ENCODE measurements around the gene LTB. TPM values are rescaled to one million over a fixed set of nuclear protein-coding genes. Genes with fewer than 3 reads are reported as not detected.
A peak's percentile ranks its signal among the peaks of the same experiment; 100 is the strongest.

LTB gene
- total and polyA plus RNA-seq, 9 of the 15 experiments (the other 6 are each of a cell fraction or from before 2014, with no cell fraction given): 0.07 to 0.51 TPM; not detected in 7

- no peak for TF ChIP-seq BRD4 (IDR thresholded peaks at IDR 0.05)
- peak; percentile 96; the same call in 1 of the 2 replicates for TF ChIP-seq NR1H2 (CRISPR knock-in tag; IDR thresholded peaks at IDR 0.05)
- TF ChIP-seq E2F6 (IDR thresholded peaks at IDR 0.05; ENCODE audit: borderline replicate concordance in 1 of 2, extremely low read depth in 1 of 2, insufficient read depth in 1 of 2, insufficient read length in 1 of 2, low read depth in 1 of 2, low read length in 1 of 2, poor library complexity in 1 of 2, severe bottlenecking in 1 of 2): peak; percentile 78 to 91
- TF ChIP-seq CC2D1A (IDR thresholded peaks at IDR 0.05): no peak
- TF ChIP-seq RAD21 (CRISPR knock-in tag; conservative IDR thresholded peaks at IDR 0.05 in 1 of 2, IDR thresholded peaks at IDR 0.05 in 1 of 2): peak; percentile 86 to 88
- 0 out of 2 replicates have a peak, but pooled peaks have one; percentile 52 for TF ChIP-seq CREB3L1 (IDR thresholded peaks at IDR 0.05; ENCODE audit: borderline replicate concordance, low read depth)
- 0 out of 2 replicates have a peak, but pooled peaks have one; percentile 5 for TF ChIP-seq E2F3 (CRISPR knock-in tag; IDR thresholded peaks at IDR 0.05)
- no peak for TF ChIP-seq CBFA2T3 (IDR thresholded peaks at IDR 0.05)
- no peak; the same call in 1 of the 2 replicates for TF ChIP-seq ZNF518B (CRISPR knock-in tag; IDR thresholded peaks at IDR 0.05)
- no peak for TF ChIP-seq RFX7 (CRISPR knock-in tag; IDR thresholded peaks at IDR 0.05)
- no peak for TF ChIP-seq MBD1 (CRISPR knock-in tag; IDR thresholded peaks at IDR 0.05)
- no peak for TF ChIP-seq TFE3 (CRISPR knock-in tag; IDR thresholded peaks at IDR 0.05)
- TF ChIP-seq IRF2 (CRISPR knock-in tag; IDR thresholded peaks at IDR 0.05): no peak
- TF ChIP-seq RBFOX2 (IDR thresholded peaks at IDR 0.05; ENCODE audit: low read depth, low read length): peak; percentile 94
- no peak for TF ChIP-seq GABPB2 (CRISPR knock-in tag; conservative IDR thresholded peaks at IDR 0.05)
- peak; percentile 100 for TF ChIP-seq ZBTB7A (IDR thresholded peaks at IDR 0.05; ENCODE audit: borderline replicate concordance, control insufficient read depth, low read depth, low read length)
- no peak; the same call in 1 of the 2 replicates for TF ChIP-seq MBD2 (IDR thresholded peaks at IDR 0.05; ENCODE audit: borderline replicate concordance, low read depth)
- no peak for TF ChIP-seq ZFP30 (CRISPR knock-in tag; IDR thresholded peaks at IDR 0.05; ENCODE audit: borderline replicate concordance)
Measured at GRCh38 chr6:31580807-31581433, 1.3 kb downstream of the LTB start (continued).

Measured in K562 (cell line).